HG03039 (cell line): Measurements from ENCODE around the gene ATP6V0A4.
"Not testable (repeated sequence)": the region's sequence is repeated elsewhere in the genome, so short reads cannot be mapped to it uniquely, and the experiment has no call there.

Experiments
- ATAC-seq: cut with Tn5 transposase; IDR thresholded peaks from one replicate; pipeline ENCODE4 v1.9.1; 2021; ENCODE audit warnings: mild to moderate bottlenecking, moderate library complexity; ENCODE audit not compliant: unreplicated experiment

Gene ATP6V0A4

GRCh38 chr7:138752518-138753149, 45.4 kb downstream of the ATP6V0A4 start:
- ATAC-seq: no peak

- no peak for ATAC-seq
These were observed 47.0 kb downstream of the ATP6V0A4 start for GRCh38 chr7:138750901-138751464.

- ATAC-seq: no peak
These were observed 47.5 kb downstream of the ATP6V0A4 start for GRCh38 chr7:138750473-138750872.

GRCh38 chr7:138749960-138750359, 48.0 kb downstream of the ATP6V0A4 start:
- ATAC-seq: no peak

- ATAC-seq: no peak
These were observed 49.3 kb downstream of the ATP6V0A4 start for GRCh38 chr7:138748666-138749065.

GRCh38 chr7:138746073-138746472, 51.9 kb downstream of the ATP6V0A4 start:
- ATAC-seq: no peak

- ATAC-seq: no peak
These were observed 52.8 kb downstream of the ATP6V0A4 start for GRCh38 chr7:138745189-138745588.

- ATAC-seq: no peak
These were observed 56.6 kb downstream of the ATP6V0A4 start for GRCh38 chr7:138741453-138741735.

- no peak for ATAC-seq
These were observed 58.1 kb downstream of the ATP6V0A4 start for GRCh38 chr7:138739859-138740258.

- peak; percentile 83 for ATAC-seq
These were observed 59.3 kb downstream of the ATP6V0A4 start for GRCh38 chr7:138738551-138739335.

GRCh38 chr7:138738114-138738513, 59.9 kb downstream of the ATP6V0A4 start:
- no peak for ATAC-seq

GRCh38 chr7:138735399-138735798, 62.6 kb downstream of the ATP6V0A4 start:
- no peak for ATAC-seq

- ATAC-seq: not testable (repeated sequence)
These were observed 66.3 kb downstream of the ATP6V0A4 start for GRCh38 chr7:138731733-138732132.

GRCh38 chr7:138729444-138729843, 68.6 kb downstream of the ATP6V0A4 start:
- no peak for ATAC-seq

- ATAC-seq: no peak
These were observed 70.5 kb downstream of the ATP6V0A4 start for GRCh38 chr7:138727336-138728099.

GRCh38 chr7:138726288-138726687, 71.7 kb downstream of the ATP6V0A4 start:
- ATAC-seq: no peak

GRCh38 chr7:138720286-138720685, 77.7 kb downstream of the ATP6V0A4 start:
- ATAC-seq: no peak

GRCh38 chr7:138716889-138717288, 81.1 kb downstream of the ATP6V0A4 start:
- ATAC-seq: no peak

- ATAC-seq: no peak
These were observed 84.8 kb downstream of the ATP6V0A4 start for GRCh38 chr7:138713191-138713590.

GRCh38 chr7:138712652-138713051, 85.3 kb downstream of the ATP6V0A4 start:
- ATAC-seq: no peak

- no peak for ATAC-seq
These were observed 87.2 kb downstream of the ATP6V0A4 start for GRCh38 chr7:138710536-138711385.
